NCI-H2171 treated with DMSO at 0.1 percent for 48 hours (cell line): Measurements from ENCODE around the gene ARPC1A.
A peak's percentile ranks its signal among the peaks of the same experiment; 100 is the strongest.
"Not testable (repeated sequence)": the region's sequence is repeated elsewhere in the genome, so short reads cannot be mapped to it uniquely, and the experiment has no call there.

ENCODE experiments used
- DNase-seq: peaks from one replicate; lab custom pipeline; 2025; lab: John Stamatoyannopoulos, UW

Gene ARPC1A

DNA sequence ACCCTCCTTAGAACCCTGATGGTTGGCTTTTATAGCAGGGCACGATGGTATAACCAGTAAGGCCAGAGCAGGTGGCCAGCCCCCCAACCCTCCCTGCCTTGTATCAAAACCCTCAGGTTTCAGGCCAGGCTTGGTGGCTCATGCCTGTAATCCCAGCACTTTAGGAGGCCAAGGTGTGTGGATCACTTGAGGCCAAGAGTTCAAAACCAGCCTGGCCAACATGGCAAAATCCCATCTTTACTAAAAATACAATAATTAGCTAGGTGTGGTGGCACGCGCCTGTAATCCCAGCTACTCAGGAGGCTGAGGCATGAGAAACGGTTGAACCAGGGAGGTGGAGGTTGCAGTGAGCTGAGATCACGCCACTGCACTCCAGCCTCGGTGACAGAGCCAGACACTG is 3.0 kb upstream of the ARPC1A start:
- DNase-seq, result not testable (repeated sequence)

DNA sequence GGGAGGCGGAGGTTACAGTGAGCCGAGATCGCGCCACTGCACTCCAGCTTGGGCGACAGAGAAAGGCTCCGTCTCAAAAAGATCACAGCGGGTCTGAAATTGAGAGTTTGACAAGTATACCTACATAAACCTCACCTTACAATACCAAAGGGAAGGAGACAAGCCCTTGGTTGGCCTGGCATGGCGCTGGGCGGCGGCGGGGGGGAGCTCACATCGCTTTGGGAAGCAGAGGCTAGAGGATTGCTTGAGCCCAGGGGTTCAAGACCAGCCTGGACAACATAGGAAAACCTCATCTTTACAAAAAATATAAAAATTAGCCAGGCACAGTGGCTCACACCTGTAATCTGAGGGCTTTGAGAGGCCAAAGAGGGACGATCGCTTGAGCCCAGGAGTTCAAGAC is 1.1 kb upstream of the ARPC1A start:
- DNase-seq, result no peak

DNA sequence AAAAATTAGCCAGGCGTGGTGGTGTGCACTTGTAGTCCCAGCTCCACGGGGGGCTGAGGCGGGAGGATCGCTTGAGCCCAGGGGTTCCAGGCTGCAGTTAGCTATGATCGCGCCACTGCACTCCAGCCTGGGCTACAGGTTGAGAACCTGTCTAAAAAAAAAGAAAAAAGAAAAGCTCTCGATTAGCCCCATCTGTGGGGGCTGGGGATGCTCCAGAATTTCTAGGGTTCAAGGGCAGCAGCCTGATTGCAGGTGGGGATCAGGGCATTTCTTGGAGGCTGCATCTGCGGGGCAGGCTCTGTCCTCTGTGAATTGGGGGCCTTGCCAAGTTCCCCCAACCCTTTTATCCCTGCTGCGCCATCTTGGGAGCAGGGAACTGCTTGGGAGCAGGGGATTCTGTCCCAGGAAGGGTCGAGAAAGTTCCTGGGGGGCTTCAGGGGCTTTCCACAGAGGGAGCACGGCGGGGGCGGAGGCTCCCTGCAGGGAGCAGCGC is 651 bp upstream of the ARPC1A start:
- no peak for DNase-seq

DNA sequence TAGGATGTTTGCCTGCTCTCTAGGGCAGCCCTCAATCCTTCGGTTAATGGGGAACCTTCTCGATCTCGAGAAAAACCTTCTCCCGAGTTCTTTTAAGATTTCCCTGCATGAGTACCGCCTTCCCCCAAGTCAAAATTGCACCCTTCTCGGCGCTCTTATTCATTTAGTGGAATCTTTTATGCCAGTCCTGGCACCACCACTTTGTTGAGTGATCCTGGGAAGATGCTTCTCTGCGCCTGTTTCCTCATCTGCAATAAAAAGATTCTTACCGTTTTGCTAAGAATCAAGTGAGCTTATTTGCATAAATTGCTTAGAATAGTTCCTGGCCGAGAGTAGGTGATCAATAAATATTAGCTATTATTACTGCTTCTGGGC is 697 bp downstream of the ARPC1A start:
- no peak for DNase-seq

DNA sequence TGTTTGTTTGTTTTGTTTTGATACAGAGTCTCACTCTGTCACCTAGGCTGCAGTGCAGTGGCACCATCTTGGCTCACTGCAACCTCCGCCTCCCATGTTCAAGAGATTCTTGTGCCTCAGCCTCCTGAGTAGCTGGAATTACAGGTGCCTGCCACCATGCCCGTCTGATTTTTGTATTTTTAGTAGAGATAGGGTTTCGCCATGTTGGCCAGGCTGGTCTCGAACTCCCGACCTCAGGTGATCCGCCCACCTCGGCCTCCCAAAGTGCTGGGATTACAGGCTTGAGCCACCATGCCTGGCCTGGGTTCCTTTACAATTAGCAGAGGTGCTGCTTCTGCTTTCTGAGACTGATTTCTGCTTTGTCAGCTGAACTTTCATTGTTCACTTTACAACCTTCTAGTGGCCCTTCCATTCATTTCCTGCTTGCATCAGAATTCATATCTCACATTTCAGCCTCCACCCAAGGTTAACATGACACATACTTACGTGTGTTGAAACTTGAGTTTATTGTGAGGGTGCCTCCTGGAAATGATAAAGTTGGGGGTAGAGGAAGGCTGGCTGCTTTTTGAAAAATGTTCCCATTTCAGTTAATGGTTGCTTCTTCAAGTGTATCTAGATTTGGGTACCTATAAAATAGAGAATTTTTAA is 4.7 kb downstream of the ARPC1A start:
- DNase-seq, result not testable (repeated sequence)

- no peak for DNase-seq
These were observed 5.3 kb downstream of the ARPC1A start for GRCh38 chr7:99331002-99331401.

- DNase-seq, result no peak
These were observed 13.9 kb downstream of the ARPC1A start for GRCh38 chr7:99339595-99339994.

DNA sequence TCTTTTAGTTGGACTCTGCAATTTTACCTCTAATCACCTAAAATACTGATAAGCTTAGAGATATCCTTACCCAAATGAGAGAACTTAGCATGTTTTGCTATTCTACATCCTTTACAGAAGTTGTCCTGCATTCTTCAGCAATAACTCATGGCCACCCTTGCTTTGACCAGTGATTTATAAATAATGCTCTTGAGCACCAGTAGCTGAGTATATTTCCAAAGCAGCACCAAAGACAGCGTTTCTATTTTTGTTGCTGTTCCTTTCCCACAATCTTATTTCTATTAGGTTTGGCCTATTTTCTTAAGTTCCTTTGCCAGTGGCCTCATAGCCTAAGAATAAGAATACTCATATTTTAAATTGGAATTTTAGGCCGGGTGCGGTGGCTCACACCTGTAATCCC is 15.0 kb downstream of the ARPC1A start:
- no peak for DNase-seq

DNA sequence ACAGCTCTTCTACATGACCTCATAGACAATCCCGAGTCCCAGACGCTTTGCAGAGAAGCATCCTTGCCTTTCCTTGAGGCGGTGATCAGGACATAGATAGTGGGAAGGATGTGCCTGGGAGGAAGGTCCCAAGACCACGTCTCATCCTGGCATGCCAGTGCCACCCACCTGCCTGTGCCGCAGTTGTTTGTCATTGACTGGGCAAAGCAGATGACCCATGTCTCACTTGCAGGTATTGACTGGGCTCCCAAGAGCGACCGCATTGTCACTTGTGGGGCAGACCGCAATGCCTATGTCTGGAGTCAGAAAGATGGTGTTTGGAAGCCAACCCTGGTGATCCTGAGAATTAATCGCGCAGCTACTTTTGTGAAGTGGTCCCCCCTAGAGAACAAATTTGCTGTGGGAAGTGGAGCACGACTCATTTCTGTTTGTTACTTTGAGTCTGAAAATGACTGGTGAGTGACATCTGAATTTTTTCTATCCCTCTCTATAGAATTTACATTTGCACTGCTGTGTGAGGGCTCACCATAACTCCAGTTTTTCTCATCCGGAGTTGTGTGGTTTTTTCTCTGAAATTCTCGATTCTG is 18.5 kb downstream of the ARPC1A start:
- no peak for DNase-seq

DNA sequence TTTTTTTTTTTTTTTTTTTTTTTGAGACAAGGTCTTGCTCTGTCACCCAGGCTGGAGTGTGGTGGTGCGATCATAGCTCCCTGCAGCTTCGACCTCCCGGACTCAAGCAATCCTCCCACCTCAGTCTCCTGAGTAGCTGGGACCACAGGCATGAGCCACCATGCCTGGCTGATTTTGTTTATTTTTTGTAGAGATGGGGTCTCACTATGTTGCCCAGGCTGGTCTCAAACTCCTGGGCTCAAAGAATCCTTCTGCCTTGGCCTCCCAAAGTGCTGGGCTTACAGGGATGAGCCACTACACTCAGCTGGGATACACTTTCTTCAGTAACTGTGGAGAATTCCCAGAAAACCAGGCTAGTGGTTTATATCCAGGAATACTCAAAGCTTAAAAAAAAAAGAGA is 24.9 kb downstream of the ARPC1A start:
- not testable (repeated sequence) for DNase-seq

DNA sequence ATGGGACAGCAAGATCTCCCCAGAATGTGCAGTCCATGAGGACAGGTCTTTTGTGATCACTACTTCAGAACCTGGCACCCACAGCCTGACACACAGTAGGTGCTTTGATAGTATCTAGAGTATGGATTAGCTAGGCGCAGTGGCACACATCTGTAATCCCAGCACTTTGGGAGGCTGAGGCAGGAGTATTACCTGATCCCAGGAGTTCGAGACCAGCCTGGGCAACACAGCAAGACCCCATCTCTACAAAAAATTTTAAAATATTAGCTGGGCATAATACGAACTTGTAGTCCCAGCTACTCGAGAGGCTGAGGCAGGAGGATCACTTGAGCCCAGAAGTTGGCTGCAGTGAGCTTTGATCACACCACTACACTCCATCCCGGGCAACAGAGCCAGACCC is 26.5 kb downstream of the ARPC1A start:
- no peak for DNase-seq

GRCh38 chr7:99355098-99355497 is 29.4 kb downstream of the ARPC1A start:
- no peak for DNase-seq

DNA sequence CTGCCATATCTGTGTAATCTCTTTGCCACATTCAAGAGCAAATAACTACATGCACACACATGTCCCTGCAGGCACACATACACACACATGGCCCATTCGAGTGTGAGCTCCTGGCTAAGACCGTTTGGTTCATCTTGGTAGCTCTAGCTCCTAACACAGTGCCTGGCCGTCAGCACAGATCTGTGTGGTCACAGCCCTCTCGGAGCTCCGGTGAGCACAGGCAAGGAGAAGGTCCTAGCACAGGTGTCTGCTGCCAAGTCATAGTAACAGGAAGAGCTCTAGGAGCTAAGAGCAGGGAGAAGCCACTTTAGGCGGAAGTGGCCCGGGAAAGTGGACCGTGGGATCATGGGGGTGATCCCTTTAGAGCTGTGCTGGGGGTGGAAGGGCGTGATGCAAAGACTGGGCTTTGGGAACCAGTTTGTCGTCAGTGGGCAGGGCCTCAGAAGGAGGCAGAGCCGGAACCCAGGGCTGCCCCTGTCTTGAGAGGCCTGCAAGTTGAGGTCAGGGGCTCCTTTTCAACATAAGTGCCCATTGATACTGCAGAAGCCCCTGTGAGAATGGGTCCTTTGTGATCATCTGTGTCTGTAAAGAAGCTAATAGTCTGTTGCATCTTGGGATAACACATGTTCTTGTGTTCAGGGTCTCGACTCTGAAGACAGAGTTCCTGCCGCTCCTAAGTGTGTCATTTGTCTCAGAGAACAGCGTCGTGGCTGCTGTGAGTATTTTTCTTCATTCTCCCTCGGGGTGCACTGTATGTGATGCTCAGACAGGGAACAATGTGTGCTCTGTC is 32.2 kb downstream of the ARPC1A start:
- no peak for DNase-seq

- not testable (repeated sequence) for DNase-seq
These were observed 32.8 kb downstream of the ARPC1A start for GRCh38 chr7:99358521-99358920.

- no peak for DNase-seq
These were observed 33.9 kb downstream of the ARPC1A start for GRCh38 chr7:99359465-99360154.

- DNase-seq, result no peak
These were observed 37.1 kb downstream of the ARPC1A start for GRCh38 chr7:99362801-99363200.

DNA sequence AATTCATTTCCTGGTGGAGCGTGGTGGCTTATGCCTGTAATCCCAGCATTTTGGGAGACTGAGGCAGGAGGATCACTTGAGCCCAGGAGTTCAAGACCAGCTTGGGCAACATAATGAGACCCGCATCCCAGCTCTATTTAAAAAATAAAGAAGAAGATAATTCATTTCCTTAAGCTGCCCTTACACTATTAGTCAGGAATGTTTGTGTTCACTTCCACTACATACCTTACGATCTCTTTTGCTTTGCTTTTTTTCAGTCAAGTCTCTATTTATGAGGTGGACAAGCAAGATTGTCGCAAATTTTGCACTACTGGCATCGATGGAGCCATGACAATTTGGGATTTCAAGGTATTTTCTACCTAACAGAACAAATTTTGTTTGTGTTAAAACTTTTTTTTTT is 37.6 kb downstream of the ARPC1A start:
- no peak for DNase-seq

DNA sequence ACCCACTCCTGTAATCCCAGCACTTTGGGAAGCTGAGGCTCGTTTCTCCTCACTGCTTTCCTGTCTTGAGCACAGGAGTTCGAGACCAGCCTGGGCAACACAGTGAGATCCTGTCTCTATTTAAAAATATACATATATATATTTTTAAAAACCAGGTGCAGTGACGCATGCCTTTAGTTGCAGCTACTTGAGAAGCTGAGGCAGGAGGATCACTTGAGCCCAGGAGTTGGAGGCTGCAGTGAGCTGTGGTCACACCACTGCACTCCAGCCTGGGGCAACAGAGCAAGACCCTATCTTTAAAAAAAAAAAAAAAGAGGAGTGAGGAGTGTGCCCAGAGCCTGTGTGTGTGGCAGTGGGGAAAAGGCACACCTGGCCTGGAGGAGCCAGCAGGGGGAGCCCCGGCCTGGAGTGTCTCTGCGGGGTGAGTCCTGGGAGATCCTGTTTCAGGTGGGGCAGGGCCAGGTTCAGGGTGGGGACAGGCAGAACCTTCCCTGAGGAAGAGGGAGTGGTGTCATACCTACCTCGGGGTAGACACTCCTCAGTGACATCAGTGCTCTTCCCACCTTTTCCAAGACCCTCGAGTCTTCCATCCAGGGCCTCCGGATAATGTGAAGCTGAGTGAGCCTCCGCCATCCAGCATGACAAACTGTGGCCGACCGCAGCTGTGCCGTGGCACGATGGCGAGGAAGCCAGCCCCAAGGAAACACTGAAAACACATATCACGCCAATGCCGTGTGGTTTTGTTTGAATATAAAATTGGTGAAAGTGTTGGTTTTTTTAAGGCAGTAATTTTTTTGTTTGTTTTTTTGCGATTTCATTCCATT is 39.8 kb downstream of the ARPC1A start:
- peak; percentile 21 for DNase-seq

- no peak for DNase-seq
These were observed 40.9 kb downstream of the ARPC1A start for GRCh38 chr7:99366646-99367045.

DNA sequence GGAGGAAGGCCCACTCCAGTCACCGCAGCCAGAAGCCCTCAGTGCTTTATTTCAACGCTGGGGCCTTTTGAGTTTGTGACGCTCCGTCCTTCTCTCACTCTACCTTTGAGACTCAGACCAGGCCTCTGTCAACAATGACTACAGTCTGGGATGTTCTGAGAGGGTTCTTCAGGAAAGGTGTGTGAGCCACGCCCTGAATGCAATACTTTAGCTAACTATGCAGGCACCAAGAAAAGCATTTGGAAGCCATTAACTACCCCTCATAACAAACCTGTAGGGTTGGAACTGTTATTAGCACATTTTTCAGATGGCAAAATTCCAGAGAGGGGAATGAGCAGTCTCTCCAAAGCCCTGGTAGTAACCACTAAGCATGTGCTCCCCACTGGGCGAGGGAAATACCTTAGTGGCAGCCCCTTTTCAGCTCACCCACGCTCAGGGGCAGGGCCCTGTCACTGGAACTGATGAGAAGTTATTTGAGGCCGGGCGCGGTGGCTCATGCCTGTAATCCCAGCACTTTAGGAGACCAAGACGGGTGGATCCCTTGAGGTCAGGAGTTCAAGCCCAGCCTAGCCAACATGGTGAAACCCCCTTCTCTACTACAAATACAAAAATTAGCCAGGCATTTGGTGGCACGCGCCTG is 43.2 kb downstream of the ARPC1A start:
- DNase-seq, result no peak

GRCh38 chr7:99369767-99370391 is 44.2 kb downstream of the ARPC1A start:
- DNase-seq, result no peak
